Transverse colon (tissue), 4 donors: ENCODE results near the gene CPXM2. TPM values are rescaled to one million over a fixed set of nuclear protein-coding genes. Genes with fewer than 3 reads are reported as not detected.

Source experiments
- DNase-seq: peaks from one replicate; pipeline ENCODE4 v3.0.0-alpha.2; 2019
- H3K27ac ChIP-seq, 4 donors: fragments of 200-600 bp; sonication (generic); 2 replicates each; pipeline ENCODE4 v1.5.1; 2016 to 2018; ENCODE audit warnings: inconsistent platforms in 4 of 4
- H3K27me3 ChIP-seq: fragments of 200-600 bp; sonication (generic); 2 replicates; pipeline ENCODE4 v1.5.1; 2017; ENCODE audit warnings: inconsistent platforms
- H3K36me3 ChIP-seq, 4 donors: fragments of 200-600 bp; sonication (generic); 2 replicates each; pipeline ENCODE4 v1.5.1; 2017 to 2019; ENCODE audit warnings: inconsistent platforms in 4 of 4
- H3K4me1 ChIP-seq, 4 donors: fragments of 200-600 bp; sonication (generic); 2 replicates each; pipeline ENCODE4 v1.5.1; 2017 to 2020; ENCODE audit warnings: inconsistent platforms in 4 of 4
- H3K4me3 ChIP-seq, 4 donors: fragments of 200-600 bp; sonication (generic); 1 replicate in 1 of 4; 2 replicates in 3 of 4; pipeline versions ENCODE4 v1.5.1 to v1.6.1; 2017 to 2019; ENCODE audit warnings: inconsistent platforms in 4 of 4
- H3K9me3 ChIP-seq, 2 donors: fragments of 200-600 bp; sonication (generic); 2 replicates each; pipeline ENCODE4 v1.5.1; 2017 to 2019; ENCODE audit warnings: inconsistent platforms in 2 of 2
- EP300 ChIP-seq: sonication (generic); formaldehyde crosslinking; IDR thresholded peaks from one replicate; pipeline ENCODE4 v1.6.1; 2017; ENCODE audit warnings: antibody characterized with exemption, low read depth
- POLR2A ChIP-seq: fragments of 450-650 bp; IDR thresholded peaks from one replicate; pipeline ENCODE4 v1.6.1; 2016; ENCODE audit warnings: antibody characterized with exemption, mild to moderate bottlenecking, moderate library complexity
- POLR2AphosphoS5 ChIP-seq, 3 donors: sonication (generic); formaldehyde crosslinking; IDR thresholded peaks; one replicate each; pipeline ENCODE4 v1.6.1; 2016; ENCODE audit warnings: antibody characterized with exemption in 3 of 3
- WGBS, 2 donors: methylation state at CpG; one replicate each; pipeline ENCODE4 v1.1.5; 2018; ENCODE audit warnings: low coverage in 1 of 2; 5-methylcytosine and 5-hydroxymethylcytosine counted together
- in situ Hi-C, 4 donors: fragments of 200-750 bp; cut with MboI; loops; one replicate each; pipeline versions ENCODE4 v1.15.0 to v1.15.1; 2017; ENCODE audit warnings: low sequenced_read_pairs in 3 of 4, low pct_ligation_motif_present in 1 of 4, low pct_unique_long_range_greater_than_20kb in 1 of 4
- intact Hi-C: fragments of 100-400 bp; cut with DNase I; formaldehyde crosslinking; loops from one replicate; pipeline ENCODE4 v1.15.1; 2023; ENCODE audit warnings: low total_unique reads
- total RNA-seq, 4 donors: library from RNA; depleted of rRNA; stranded (reverse); fragments of >200 nt; gene quantifications; one replicate each; pipeline ENCODE4 v1.1.0, GENCODE V29; 2016
- TF ChIP-seq, protein P1 (sequence below), 5 experiments: fragments of 200-600 bp in 3 of 5; fragments of 450-650 bp in 2 of 5; sonication (generic) in 3 of 5; IDR thresholded peaks; 1 replicate in 2 of 5; 2 replicates in 3 of 5; pipeline ENCODE4 v1.5.1; 2016 to 2017; ENCODE audit warnings: antibody characterized with exemption in 5 of 5, inconsistent platforms in 3 of 5, mild to moderate bottlenecking in 2 of 5, moderate library complexity in 1 of 5

The CPXM2 gene
- total RNA-seq, 4 donors from 2014 or later = 7.8 to 19.1 (median 13.0) TPM

DNA sequence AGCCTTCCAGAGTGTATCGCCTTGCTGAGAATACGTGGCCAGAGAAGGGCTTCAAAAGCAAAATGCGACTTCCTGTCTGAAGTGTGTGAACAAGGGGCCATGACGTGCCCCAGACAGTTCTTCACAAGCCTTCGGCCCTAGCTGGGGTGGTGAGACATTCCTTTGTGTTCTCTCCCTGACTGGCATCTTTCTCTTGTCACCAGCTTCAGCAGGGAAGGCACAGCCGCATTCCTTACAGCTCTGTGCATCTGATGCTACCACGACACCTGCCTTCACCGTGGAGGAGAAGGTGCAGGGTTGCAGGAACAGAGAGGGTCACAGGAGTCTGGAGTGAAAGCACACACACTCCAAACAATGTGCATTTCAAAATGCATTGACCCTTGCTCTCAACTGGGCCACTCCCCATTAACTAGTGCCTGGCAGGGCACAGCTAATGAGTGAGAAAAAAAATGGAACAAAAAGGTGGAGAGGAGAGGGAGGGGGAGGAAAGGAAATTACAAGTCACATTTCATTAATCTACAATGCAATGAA lies 132.0 kb downstream of the CPXM2 start:
- Histone ChIP-seq H3K27me3 (no peaks in the 10 kb centered on the region), H3K36me3 (no peaks in the 10 kb centered on the region), H3K4me1 (peaks cover 0 to 9% (median 4%) of the 10 kb centered on the region in 4 donors), H3K4me3 (no peak overlapping the region), H3K9me3 (no peaks in the 10 kb centered on the region), H3K27ac (no peak overlapping the region)
- intact Hi-C loops = loop anchor here (10.0 kb wide), 1 partner anchor 205 kb away; no protein-coding TSS in a partner anchor
- TF ChIP-seq EP300 (no peak), POLR2AphosphoS5 (IDR thresholded peaks at IDR 0.05) (no peak), POLR2A (no peak)
- TF ChIP-seq, protein P1, sequence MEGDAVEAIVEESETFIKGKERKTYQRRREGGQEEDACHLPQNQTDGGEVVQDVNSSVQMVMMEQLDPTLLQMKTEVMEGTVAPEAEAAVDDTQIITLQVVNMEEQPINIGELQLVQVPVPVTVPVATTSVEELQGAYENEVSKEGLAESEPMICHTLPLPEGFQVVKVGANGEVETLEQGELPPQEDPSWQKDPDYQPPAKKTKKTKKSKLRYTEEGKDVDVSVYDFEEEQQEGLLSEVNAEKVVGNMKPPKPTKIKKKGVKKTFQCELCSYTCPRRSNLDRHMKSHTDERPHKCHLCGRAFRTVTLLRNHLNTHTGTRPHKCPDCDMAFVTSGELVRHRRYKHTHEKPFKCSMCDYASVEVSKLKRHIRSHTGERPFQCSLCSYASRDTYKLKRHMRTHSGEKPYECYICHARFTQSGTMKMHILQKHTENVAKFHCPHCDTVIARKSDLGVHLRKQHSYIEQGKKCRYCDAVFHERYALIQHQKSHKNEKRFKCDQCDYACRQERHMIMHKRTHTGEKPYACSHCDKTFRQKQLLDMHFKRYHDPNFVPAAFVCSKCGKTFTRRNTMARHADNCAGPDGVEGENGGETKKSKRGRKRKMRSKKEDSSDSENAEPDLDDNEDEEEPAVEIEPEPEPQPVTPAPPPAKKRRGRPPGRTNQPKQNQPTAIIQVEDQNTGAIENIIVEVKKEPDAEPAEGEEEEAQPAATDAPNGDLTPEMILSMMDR (IDR thresholded peaks at IDR 0.05) = no peak
- no peak for DNase-seq
- in situ Hi-C loops = no loop called here
- 45% methylated on average over 8 of the region's 8 CpGs; no CpG with 5 or more reads in 1 of the 2 donors for WGBS, 2 donors

- intact Hi-C loops = loop anchor here (10.0 kb wide), 1 partner anchor 206 kb away; no protein-coding TSS in a partner anchor
- H3K27me3 ChIP-seq = no peaks in the 10 kb centered on the region
- H3K4me1 ChIP-seq = peaks cover 0 to 9% (median 4%) of the 10 kb centered on the region in 4 donors
- no peak overlapping the region for H3K4me3 ChIP-seq
- no peak for TF ChIP-seq POLR2A
- TF ChIP-seq, protein P1 (IDR thresholded peaks at IDR 0.05) = no peak
- TF ChIP-seq POLR2AphosphoS5 (IDR thresholded peaks at IDR 0.05) = no peak
- TF ChIP-seq EP300 = no peak
- no peak overlapping the region for H3K27ac ChIP-seq
- in situ Hi-C loops = no loop called here
- no peaks in the 10 kb centered on the region for H3K9me3 ChIP-seq
- no peaks in the 10 kb centered on the region for H3K36me3 ChIP-seq
- WGBS, 2 donors = 77 to 81% methylated on average over 3 to 7 of the region's 7 CpGs
- no peak for DNase-seq
Observed at GRCh38 chr10:123759041-123759440, 132.6 kb downstream of the CPXM2 start.

DNA sequence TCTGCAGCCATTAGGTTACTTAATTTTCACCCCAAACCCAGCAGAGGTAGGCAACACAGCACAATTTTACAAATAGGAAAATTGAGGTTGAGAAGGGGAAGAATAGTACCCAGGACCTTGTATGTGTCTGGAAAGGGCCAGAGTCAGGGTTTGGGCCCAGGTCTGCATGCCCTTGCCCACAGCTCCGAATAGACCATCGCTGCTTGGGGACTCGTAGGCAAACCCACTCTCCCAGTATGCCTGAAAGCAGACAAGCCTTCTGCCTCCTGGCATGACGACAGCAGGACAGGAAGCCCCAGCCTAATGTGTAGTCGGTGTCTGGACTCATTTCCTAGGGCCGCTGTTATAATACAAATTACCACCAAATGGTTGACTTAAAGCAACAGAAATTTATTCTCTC lies 133.8 kb downstream of the CPXM2 start:
- TF ChIP-seq, protein P1 (IDR thresholded peaks at IDR 0.05) = no peak
- no peaks in the 10 kb centered on the region for H3K27me3 ChIP-seq
- H3K36me3 ChIP-seq = no peaks in the 10 kb centered on the region
- H3K4me1 ChIP-seq = peaks cover 0 to 9% (median 4%) of the 10 kb centered on the region in 4 donors
- H3K9me3 ChIP-seq = no peaks in the 10 kb centered on the region
- 78% methylated on average over 6 of the region's 6 CpGs; no CpG with 5 or more reads in 1 of the 2 donors for WGBS, 2 donors
- H3K27ac ChIP-seq = no peak overlapping the region
- no peak overlapping the region for H3K4me3 ChIP-seq
- in situ Hi-C loops = no loop called here
- DNase-seq = no peak
- intact Hi-C loops = loop anchor here (10.0 kb wide), 1 partner anchor 207 kb away; no protein-coding TSS in a partner anchor

GRCh38 chr10:123755061-123755460 lies 136.5 kb downstream of the CPXM2 start:
- intact Hi-C loops (loop anchor here (10.0 kb wide), 1 partner anchor 210 kb away; no protein-coding TSS in a partner anchor), in situ Hi-C loops (no loop called here)
- no peaks in the 10 kb centered on the region for H3K36me3 ChIP-seq
- no peak for TF ChIP-seq POLR2A
- TF ChIP-seq POLR2AphosphoS5 (IDR thresholded peaks at IDR 0.05) = no peak
- TF ChIP-seq EP300 = no peak
- TF ChIP-seq, protein P1 (IDR thresholded peaks at IDR 0.05) = no peak
- no peak overlapping the region for H3K27ac ChIP-seq
- H3K4me1 ChIP-seq = peaks cover 0 to 9% (median 4%) of the 10 kb centered on the region in 4 donors
- no peak for DNase-seq
- no peaks in the 10 kb centered on the region for H3K9me3 ChIP-seq
- H3K4me3 ChIP-seq = no peak overlapping the region
- 86 to 87% methylated on average over 1 to 2 of the region's 2 CpGs for WGBS, 2 donors
- no peaks in the 10 kb centered on the region for H3K27me3 ChIP-seq
